Measurements from ENCODE around the gene HBEGF.

Gene HBEGF

DNA sequence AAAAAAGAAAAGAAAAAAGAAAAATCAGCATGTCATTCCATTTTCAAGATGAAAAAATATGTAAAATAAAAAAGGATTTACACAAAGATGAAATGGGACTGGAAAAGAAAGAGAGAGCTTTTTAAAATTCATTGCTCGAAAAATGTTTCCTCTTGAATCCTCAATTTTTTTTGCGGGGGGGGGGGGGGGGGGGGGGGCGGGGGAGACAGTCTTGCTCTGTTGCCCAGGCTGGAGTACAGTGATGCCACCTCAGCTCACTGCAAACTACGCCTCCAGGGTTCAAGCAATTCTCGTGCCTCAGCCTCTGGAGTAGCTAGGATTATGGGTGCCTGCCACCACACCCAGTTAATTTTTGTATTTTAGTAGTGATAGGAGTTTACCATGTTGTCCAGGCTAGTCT is 60.0 kb downstream of the HBEGF start:
- TF ChIP-seq EZH2phosphoT487 (IDR thresholded peaks at IDR 0.05; ENCODE audit: low read depth) = no peak
- TF ChIP-seq, protein P1, sequence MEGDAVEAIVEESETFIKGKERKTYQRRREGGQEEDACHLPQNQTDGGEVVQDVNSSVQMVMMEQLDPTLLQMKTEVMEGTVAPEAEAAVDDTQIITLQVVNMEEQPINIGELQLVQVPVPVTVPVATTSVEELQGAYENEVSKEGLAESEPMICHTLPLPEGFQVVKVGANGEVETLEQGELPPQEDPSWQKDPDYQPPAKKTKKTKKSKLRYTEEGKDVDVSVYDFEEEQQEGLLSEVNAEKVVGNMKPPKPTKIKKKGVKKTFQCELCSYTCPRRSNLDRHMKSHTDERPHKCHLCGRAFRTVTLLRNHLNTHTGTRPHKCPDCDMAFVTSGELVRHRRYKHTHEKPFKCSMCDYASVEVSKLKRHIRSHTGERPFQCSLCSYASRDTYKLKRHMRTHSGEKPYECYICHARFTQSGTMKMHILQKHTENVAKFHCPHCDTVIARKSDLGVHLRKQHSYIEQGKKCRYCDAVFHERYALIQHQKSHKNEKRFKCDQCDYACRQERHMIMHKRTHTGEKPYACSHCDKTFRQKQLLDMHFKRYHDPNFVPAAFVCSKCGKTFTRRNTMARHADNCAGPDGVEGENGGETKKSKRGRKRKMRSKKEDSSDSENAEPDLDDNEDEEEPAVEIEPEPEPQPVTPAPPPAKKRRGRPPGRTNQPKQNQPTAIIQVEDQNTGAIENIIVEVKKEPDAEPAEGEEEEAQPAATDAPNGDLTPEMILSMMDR (IDR thresholded peaks at IDR 0.05; ENCODE audit: low read depth, low read length) = no peak

DNA sequence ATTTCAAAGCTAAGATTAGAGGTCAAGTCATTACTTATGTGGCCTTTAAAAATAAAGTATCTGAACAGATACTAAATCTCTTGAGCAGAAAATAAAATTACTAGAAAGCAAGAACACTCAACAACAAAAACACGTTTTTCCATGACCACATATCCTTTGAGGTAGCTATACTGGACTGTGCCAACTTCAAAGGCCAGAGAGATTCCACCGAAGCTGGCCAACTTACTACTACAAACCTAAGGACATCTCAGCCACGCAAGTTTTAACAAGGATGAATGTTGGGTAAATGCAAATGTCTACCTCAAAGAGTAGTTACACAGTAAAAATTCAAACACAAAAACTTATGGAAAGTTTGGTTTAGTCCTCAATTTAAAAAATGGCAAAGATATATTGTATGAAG is 62.4 kb downstream of the HBEGF start:
- H3K9ac ChIP-seq (ENCODE audit: low read length) = no peak overlapping the region
- no peaks in the 10 kb centered on the region; the same call in 1 of the 2 replicates for H4K20me1 ChIP-seq (ENCODE audit: insufficient read depth, low read length)
- peaks cover 5% of the 10 kb centered on the region for H3K36me3 ChIP-seq (replicated peaks; ENCODE audit: low read depth, low read length)
- no peak overlapping the region for H2AFZ ChIP-seq (ENCODE audit: low read depth, low read length)
- peaks cover 31% of the 10 kb centered on the region; the same call in 1 of the 2 replicates for H3K79me2 ChIP-seq (ENCODE audit: low read length)
- H3K27ac ChIP-seq (ENCODE audit: low read length) = peak overlapping the region; percentile 74; the same call in 1 of the 2 replicates
- TF ChIP-seq, protein P1 (IDR thresholded peaks at IDR 0.05; ENCODE audit: low read depth, low read length) = no peak
- TF ChIP-seq EZH2phosphoT487 (IDR thresholded peaks at IDR 0.05; ENCODE audit: low read depth) = no peak
- H3K9me3 ChIP-seq (ENCODE audit: insufficient read depth, low read length) = no peaks in the 10 kb centered on the region
- H3K4me2 ChIP-seq (ENCODE audit: low read length) = no peak overlapping the region; the same call in 1 of the 2 replicates
- H3K27me3 ChIP-seq (ENCODE audit: low read depth, low read length) = no peaks in the 10 kb centered on the region
- H3K4me1 ChIP-seq (ENCODE audit: low read length) = peaks cover 35% of the 10 kb centered on the region
- H3K4me3 ChIP-seq (ENCODE audit: low read length) = no peak overlapping the region

More for the DNA sequence above, 60.0 kb downstream of the HBEGF start:
- Histone ChIP-seq H3K9me3 (ENCODE audit: insufficient read depth, low read length) (no peaks in the 10 kb centered on the region), H4K20me1 (ENCODE audit: insufficient read depth, low read length) (no peaks in the 10 kb centered on the region; the same call in 1 of the 2 replicates), H3K27me3 (ENCODE audit: low read depth, low read length) (no peaks in the 10 kb centered on the region), H3K36me3 (replicated peaks; ENCODE audit: low read depth, low read length) (peaks cover 5% of the 10 kb centered on the region), H3K4me1 (ENCODE audit: low read length) (peaks cover 35% of the 10 kb centered on the region), H2AFZ (ENCODE audit: low read depth, low read length) (no peak overlapping the region), H3K4me3 (ENCODE audit: low read length) (no peak overlapping the region), H3K4me2 (ENCODE audit: low read length) (no peak overlapping the region), H3K9ac (ENCODE audit: low read length) (no peak overlapping the region), H3K27ac (ENCODE audit: low read length) (no peak overlapping the region), H3K79me2 (ENCODE audit: low read length) (peaks cover 42% of the 10 kb centered on the region)

Data from OCI-LY3 (cell line).